ENCODE data around the gene SPTBN1. TPM values are rescaled to one million over a fixed set of nuclear protein-coding genes. Genes with fewer than 3 reads are reported as not detected.

SPTBN1 gene
- total and polyA plus RNA-seq, 2 of the 13 experiments (the other 11 are each of a cell fraction or from before 2014, with no cell fraction given): 123 to 299 TPM

GRCh38 chr2:54557601-54558187 lies 101.6 kb downstream of the SPTBN1 start (continued):
- no peak for TF ChIP-seq NFYB (CRISPR knock-in tag; IDR thresholded peaks at IDR 0.05)
- no peak for TF ChIP-seq SMARCE1 (IDR thresholded peaks at IDR 0.05; ENCODE audit: borderline replicate concordance)
- TF ChIP-seq CEBPB (IDR thresholded peaks at IDR 0.05; ENCODE audit: borderline replicate concordance, low read depth, low read length): no peak
- peak; percentile 90; the same call in 1 of the 2 replicates for TF ChIP-seq ZSCAN21 (CRISPR knock-in tag; IDR thresholded peaks at IDR 0.05; ENCODE audit: borderline replicate concordance)
- TF ChIP-seq SIN3B (IDR thresholded peaks at IDR 0.05; ENCODE audit: low read length): 0 out of 2 replicates have a peak, but pooled peaks have one; percentile 32
- TF ChIP-seq NR3C1 (CRISPR knock-in tag; IDR thresholded peaks at IDR 0.05): no peak
- TF ChIP-seq HOXD1 (CRISPR knock-in tag; IDR thresholded peaks at IDR 0.05): peak; percentile 84; the same call in 1 of the 2 replicates
- TF ChIP-seq FOXP1 (IDR thresholded peaks at IDR 0.05): peak; percentile 54; the same call in 1 of the 2 replicates
- peak; percentile 95 for TF ChIP-seq FOXP1 (CRISPR knock-in tag; IDR thresholded peaks at IDR 0.05)
- TF ChIP-seq GLMP (CRISPR knock-in tag; IDR thresholded peaks at IDR 0.05; ENCODE audit: borderline replicate concordance): 0 out of 2 replicates have a peak, but pooled peaks have one; percentile 47
- peak; percentile 91 for TF ChIP-seq SALL1 (CRISPR knock-in tag; IDR thresholded peaks at IDR 0.05)
- TF ChIP-seq ZNF784 (CRISPR knock-in tag; IDR thresholded peaks at IDR 0.05; ENCODE audit: borderline replicate concordance): peak; percentile 76
- TF ChIP-seq ZNF317 (CRISPR knock-in tag; IDR thresholded peaks at IDR 0.05): no peak; the same call in 1 of the 2 replicates
- TF ChIP-seq MTF2 (CRISPR knock-in tag; IDR thresholded peaks at IDR 0.05; ENCODE audit: borderline replicate concordance): peak; percentile 28
- peak; percentile 90; the same call in 1 of the 2 replicates for TF ChIP-seq SAFB2 (CRISPR knock-in tag; IDR thresholded peaks at IDR 0.05; ENCODE audit: borderline replicate concordance, low read depth)
- peak; percentile 93 for TF ChIP-seq FOXP4 (CRISPR knock-in tag; IDR thresholded peaks at IDR 0.05)
- TF ChIP-seq FOXJ3 (CRISPR knock-in tag; IDR thresholded peaks at IDR 0.05; ENCODE audit: borderline replicate concordance): peak; percentile 79; the same call in 1 of the 2 replicates
- TF ChIP-seq CSRNP2 (CRISPR knock-in tag; conservative IDR thresholded peaks at IDR 0.05; ENCODE audit: low read depth): no peak
- no peak for TF ChIP-seq CBX2 (IDR thresholded peaks at IDR 0.05; ENCODE audit: low read depth, low read length)
- TF ChIP-seq CBX2 (CRISPR knock-in tag; IDR thresholded peaks at IDR 0.05; ENCODE audit: low read depth): no peak; the same call in none of the 2 replicates
- TF ChIP-seq NFATC3 (CRISPR knock-in tag; IDR thresholded peaks at IDR 0.05): no peak
- TF ChIP-seq BCL6 (CRISPR knock-in tag; IDR thresholded peaks at IDR 0.05): peak; percentile 66
- TF ChIP-seq KLF13 (CRISPR knock-in tag; IDR thresholded peaks at IDR 0.05): peak; percentile 84; the same call in 1 of the 2 replicates
